Measurements from ENCODE around the gene DIAPH2. TPM values are rescaled to one million over a fixed set of nuclear protein-coding genes. Genes with fewer than 3 reads are reported as not detected.

The DIAPH2 gene
- total RNA-seq, 1 donor from 2014 or later: 7.9 TPM

DNA sequence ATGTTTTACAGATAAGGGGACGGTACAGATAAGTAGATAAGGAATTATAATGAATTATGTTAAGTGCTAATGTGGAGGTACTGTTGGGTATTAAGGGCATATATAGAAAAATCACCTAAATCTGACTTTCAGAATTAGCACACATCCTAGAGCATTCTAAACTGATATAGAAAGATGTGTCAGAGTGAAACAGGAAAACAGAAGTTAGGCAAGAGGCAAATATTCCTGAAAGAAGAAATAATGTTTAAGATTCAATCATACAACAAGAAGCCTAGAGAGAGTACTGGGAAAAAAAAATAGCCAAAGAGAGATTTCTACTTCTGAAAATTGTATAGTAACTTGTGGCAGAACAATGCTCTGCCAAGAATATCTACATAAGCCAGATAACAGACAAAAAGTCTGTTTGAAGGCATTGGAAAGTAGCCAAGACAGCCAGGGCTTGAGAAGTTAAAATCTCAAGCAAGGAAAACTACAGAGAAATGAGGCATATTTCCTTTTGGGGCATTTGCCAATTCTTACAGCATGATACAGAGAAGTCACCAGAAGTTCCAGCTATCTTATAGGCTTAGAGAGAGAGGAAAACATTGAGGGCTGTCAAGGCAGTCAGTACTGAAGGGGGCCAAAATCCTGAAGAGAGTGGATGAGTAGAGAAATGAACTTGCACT is 845.0 kb downstream of the DIAPH2 start:
- no peak overlapping the region for H3K4me3 ChIP-seq (ENCODE audit: low read depth, low read length)
- DNase-seq (ENCODE audit: low read depth) (no peak), FAIRE-seq (no peak)
- H3K27me3 ChIP-seq (ENCODE audit: control insufficient read depth, insufficient read depth, low read length): no peaks in the 10 kb centered on the region
- no peaks in the 10 kb centered on the region for H3K36me3 ChIP-seq (ENCODE audit: control insufficient read depth, insufficient read depth, low read length)
- no peak for TF ChIP-seq CTCF (IDR thresholded peaks at IDR 0.05; ENCODE audit: insufficient read depth, low read length, severe bottlenecking)

DNA sequence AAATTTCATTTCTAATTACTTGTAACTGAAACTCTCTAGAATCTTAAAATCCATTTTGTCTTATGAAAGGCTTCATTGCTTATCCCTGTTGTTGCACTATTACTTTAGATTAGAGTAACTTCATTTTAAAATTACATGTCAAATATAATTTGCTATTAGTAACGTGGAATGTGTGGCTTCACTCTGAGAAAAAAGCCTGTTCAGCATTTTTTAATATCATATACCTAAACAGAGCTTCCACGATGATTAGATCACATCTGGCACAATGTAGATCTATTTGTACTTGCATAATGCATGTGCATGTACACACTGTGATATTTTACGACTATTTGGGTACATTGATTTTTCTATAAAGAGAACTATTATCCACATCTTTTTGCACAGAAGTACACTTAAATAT is 847.2 kb downstream of the DIAPH2 start:
- no peaks in the 10 kb centered on the region for H3K27me3 ChIP-seq (ENCODE audit: control insufficient read depth, insufficient read depth, low read length)
- DNase-seq (ENCODE audit: low read depth) (no peak), FAIRE-seq (no peak)
- H3K4me3 ChIP-seq (ENCODE audit: low read depth, low read length): no peak overlapping the region
- TF ChIP-seq CTCF (IDR thresholded peaks at IDR 0.05; ENCODE audit: insufficient read depth, low read length, severe bottlenecking): no peak
- no peaks in the 10 kb centered on the region for H3K36me3 ChIP-seq (ENCODE audit: control insufficient read depth, insufficient read depth, low read length)

DNA sequence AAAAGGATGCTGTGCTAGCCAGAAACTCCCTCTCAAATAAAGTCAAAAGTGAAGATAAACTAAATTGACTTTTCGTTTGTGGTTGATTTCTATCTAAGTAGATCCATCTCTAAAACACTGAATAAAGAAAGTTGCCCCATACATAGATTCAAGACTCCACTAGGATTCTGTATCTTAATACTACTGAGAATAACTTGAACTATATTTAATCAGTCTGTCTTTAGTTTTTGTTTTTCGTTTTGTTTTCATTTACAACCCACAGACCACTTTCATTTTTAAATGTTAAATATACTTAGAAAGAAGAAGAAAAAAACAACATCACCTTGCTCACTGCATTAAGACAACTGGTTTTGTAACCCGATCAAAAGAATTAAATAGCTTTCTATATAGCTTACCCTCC is 854.1 kb downstream of the DIAPH2 start:
- no peak for TF ChIP-seq CTCF (IDR thresholded peaks at IDR 0.05; ENCODE audit: insufficient read depth, low read length, severe bottlenecking)
- DNase-seq (ENCODE audit: low read depth) (no peak), FAIRE-seq (no peak)
- no peak overlapping the region for H3K4me3 ChIP-seq (ENCODE audit: low read depth, low read length)
- H3K27me3 ChIP-seq (ENCODE audit: control insufficient read depth, insufficient read depth, low read length): no peaks in the 10 kb centered on the region
- H3K36me3 ChIP-seq (ENCODE audit: control insufficient read depth, insufficient read depth, low read length): no peaks in the 10 kb centered on the region

DNA sequence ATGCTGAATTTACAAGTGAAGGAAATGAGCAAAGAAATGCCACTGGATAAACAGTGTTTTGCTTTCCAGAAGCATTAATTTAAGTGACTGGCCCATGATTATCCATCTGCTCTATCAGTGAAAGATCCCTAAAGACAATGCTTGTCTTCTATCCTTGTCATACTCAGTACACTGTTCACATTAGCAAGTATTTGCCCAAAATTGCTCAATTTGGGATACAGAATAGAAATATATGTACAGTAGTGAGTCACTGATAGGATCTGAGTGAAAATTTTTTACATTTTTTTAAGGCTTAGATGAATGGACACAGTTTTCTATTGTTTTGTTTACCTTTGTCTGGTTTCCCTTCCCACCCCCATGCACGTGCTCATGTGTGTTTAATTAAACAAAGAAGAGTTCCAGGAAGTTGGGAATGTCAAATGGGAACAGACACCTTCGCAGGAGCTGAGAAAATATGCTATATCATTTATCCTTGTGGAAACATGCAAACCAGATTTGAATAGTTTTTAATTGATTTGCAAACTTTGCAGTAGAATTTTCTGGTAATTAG is 855.4 kb downstream of the DIAPH2 start:
- TF ChIP-seq CTCF (IDR thresholded peaks at IDR 0.05; ENCODE audit: insufficient read depth, low read length, severe bottlenecking): no peak
- no peaks in the 10 kb centered on the region for H3K27me3 ChIP-seq (ENCODE audit: control insufficient read depth, insufficient read depth, low read length)
- no peaks in the 10 kb centered on the region for H3K36me3 ChIP-seq (ENCODE audit: control insufficient read depth, insufficient read depth, low read length)
- DNase-seq (ENCODE audit: low read depth): no peak
- H3K4me3 ChIP-seq (ENCODE audit: low read depth, low read length): no peak overlapping the region
- FAIRE-seq: no peak

DNA sequence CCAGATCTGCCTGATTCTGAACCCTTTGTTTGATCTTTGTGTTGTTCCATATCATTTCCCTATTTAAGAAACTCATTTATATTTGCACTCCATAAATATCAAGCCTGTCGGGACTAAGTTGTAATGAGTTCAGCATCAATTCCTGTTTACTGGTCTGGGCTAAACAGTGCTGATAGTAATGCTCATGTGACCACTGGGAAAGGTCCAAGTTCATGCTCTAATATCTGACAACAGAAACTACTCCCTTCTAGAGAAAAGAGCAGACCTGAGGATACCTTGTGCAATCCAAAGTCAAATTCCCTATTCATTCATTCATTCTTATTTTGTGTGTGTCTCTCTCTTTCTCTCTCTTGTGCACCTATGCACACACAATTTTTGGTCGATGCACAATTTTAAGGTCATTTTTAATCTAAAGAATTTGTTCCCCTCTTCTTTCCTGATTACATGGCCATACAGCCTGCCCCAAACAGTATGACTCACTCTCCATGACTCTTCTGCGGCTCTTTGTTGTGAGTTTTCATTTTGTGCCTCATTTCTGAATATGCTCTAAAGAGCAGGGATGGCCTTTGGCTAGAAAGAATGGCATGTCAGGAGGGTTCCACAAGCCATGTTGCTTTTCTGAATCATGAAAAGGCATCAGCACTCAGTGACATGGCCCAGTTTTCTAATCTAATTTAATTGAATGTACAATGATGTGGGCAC is 863.4 kb downstream of the DIAPH2 start:
- H3K36me3 ChIP-seq (ENCODE audit: control insufficient read depth, insufficient read depth, low read length): no peaks in the 10 kb centered on the region
- FAIRE-seq: no peak
- H3K27me3 ChIP-seq (ENCODE audit: control insufficient read depth, insufficient read depth, low read length): no peaks in the 10 kb centered on the region
- no peak for TF ChIP-seq CTCF (IDR thresholded peaks at IDR 0.05; ENCODE audit: insufficient read depth, low read length, severe bottlenecking)
- H3K4me3 ChIP-seq (ENCODE audit: low read depth, low read length): no peak overlapping the region
- peak; percentile 17 for DNase-seq (ENCODE audit: low read depth)
